NCI-H2196 (cell line): Measurements from ENCODE around the gene MUC4.
"Not testable (repeated sequence)": the region's sequence is repeated elsewhere in the genome, so short reads cannot be mapped to it uniquely, and the experiment has no call there.

Experiments used
- DNase-seq: peaks from one replicate; lab custom pipeline; 2025; ENCODE audit not compliant: unreplicated experiment; lab: John Stamatoyannopoulos, UW

The MUC4 gene

DNA sequence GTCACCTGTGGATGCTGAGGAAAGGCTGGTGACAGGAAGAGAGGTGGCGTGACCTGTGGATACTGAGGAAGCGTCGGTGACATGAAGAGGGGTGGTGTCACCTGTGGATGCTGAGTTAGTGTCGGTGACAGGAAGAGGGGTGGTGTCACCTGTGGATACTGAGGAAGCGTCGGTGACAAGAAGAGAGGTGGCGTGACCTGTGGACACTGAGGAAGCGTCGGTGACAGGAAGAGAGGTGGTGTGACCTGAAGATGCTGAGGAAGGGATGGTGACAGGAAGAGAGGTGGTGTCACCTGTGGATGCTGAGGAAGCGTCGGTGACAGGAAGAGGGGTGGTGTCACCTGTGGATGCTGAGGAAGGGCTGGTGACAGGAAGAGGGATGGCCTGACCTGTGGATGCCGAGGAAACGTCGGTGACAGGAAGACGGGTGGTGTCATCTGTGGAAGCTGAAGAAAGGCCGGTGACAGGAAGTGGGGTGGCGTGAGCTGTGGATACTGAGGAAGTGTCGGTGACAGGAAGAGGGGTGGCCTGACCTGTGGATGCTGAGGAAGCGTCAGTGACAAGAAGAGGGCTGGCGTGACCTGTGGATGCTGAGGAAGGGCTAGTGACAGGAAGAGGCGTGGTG, 25.8 kb downstream of the MUC4 start:
- not testable (repeated sequence) for DNase-seq

DNA sequence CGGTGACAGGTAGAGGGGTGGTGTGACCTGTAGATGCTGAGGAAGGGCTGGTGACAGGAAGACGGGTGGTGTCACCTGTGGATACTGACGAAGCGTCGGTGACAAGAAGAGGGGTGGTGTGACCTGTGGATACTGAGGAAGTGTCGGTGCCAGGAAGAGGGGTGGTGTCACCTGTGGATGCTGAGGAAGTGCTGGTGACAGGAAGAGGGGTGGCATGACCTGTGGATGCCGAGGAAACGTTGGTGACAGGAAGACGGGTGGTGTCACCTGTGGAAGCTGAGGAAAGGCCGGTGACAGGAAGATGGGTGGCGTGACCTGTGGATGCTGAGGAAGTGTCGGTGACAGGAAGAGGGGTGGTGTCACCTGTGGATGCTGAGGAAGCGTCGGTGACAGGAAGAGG, 27.7 kb downstream of the MUC4 start:
- not testable (repeated sequence) for DNase-seq

DNA sequence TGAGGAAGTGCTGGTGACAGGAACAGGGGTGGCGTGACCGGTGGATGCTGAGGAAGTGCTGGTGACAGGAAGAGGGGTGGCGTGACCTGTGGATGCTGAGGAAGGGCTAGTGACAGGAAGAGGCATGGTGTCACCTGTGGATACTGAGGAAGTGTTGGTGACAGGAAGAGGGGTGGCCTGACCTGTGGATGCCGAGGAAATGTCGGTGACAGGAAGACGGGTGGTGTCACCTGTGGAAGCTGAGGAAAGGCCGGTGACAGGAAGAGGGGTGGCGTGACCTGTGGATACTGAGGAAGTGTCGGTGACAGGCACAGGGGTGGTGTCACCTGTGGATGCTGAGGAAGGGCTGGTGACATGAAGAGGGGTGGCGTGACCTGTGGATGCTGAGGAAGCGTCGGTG, 30.5 kb downstream of the MUC4 start:
- DNase-seq = not testable (repeated sequence)

DNA sequence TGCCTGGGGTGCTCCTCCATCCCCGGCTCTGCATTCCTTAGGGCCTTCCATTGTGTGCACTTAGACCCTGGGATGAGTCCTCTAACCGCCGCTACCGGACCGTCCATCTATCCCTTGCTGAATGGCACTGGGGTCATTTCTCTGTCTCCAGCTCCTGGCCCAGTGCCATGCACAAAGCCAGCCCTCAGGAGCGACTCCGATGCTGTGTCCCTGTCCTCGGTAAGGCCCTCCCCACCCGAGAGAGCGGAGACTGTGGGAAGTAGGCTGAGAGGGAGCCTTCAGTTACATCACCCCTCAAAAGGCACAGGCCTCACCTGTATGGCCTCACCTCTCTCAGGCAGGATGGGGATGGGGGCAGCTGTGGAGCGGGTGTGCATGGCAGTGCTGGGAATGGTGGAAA, 33.8 kb downstream of the MUC4 start:
- DNase-seq = no peak

DNA sequence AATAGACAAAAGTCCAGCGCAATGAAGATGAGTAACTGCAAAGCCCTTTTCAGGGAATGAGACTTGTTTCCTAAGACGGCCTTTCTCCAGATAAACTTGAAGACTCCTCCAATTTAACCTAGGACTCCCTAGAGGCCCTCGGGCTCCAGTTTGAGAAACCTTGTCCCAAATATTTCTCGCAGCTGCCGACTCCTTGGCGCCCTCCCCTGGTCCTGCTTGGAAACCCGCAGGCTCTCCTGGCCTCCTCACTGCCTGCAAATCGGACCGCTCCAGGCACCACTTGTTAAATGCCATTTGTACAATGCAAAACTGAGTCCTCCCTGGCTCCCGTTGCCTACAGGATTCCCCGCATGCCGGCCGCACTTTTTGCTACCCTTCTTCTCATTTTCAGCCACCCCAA, 36.8 kb downstream of the MUC4 start:
- peak; percentile 77 for DNase-seq

DNA sequence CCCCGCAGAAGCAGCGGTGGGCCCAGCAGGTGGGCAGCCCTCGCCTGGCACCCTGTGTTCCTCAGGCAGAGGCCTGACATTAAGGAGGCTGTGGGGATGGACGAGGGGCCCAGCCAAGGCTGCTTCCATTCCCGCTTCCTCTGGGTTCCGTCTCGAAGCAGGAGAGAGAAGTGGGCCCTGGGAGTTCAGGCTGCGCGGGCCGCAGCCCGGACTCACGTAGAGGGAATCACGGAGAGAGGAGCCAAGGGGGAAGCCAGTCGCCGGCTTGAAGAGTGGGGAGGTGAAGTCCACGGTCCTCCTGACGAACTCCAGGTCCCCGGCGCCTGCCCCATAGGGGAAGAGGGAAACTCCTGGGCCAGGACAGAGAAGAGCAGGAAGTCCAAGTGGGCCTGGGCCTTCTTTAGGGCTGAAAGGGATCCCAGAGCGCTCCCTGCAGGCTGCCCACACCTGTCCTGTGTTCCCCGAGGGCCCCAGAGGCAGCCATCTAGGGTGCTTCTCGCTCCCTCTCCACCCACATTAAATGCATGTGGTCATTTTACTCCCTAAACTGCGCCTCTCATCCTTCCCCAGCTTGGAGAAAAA, 37.7 kb downstream of the MUC4 start:
- DNase-seq = no peak

DNA sequence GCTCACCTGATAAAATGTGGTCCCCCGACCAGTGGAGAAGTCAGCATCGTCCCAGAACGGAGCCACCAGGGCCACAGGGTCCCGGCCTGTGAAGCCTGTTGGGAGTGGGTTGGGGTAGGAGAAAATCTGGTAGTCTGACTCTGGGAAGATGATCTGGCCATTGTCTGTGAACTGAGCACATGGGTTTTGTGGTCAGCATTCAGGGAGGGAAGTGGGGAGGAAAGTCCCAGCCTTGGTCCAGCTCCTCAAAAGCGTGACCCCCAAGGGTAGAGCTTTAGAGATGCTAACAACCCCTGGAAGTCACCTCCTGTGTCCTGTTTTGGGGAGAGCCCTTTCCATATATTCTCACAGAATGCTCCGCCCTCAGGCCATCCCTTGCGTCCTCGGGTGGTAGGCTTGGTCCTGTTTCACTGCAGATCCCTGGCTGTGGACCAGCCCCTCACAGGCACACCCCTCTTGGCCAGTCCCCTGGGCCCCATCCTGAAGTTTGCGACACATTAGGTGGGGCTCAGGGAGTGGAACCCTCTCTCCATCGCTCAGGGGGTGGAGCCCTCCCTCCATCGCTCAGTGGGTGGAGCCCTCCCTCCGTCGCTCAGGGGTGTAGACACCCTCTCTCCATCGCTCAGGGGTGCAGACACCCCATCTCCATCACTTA, 40.0 kb downstream of the MUC4 start:
- no peak for DNase-seq

DNA sequence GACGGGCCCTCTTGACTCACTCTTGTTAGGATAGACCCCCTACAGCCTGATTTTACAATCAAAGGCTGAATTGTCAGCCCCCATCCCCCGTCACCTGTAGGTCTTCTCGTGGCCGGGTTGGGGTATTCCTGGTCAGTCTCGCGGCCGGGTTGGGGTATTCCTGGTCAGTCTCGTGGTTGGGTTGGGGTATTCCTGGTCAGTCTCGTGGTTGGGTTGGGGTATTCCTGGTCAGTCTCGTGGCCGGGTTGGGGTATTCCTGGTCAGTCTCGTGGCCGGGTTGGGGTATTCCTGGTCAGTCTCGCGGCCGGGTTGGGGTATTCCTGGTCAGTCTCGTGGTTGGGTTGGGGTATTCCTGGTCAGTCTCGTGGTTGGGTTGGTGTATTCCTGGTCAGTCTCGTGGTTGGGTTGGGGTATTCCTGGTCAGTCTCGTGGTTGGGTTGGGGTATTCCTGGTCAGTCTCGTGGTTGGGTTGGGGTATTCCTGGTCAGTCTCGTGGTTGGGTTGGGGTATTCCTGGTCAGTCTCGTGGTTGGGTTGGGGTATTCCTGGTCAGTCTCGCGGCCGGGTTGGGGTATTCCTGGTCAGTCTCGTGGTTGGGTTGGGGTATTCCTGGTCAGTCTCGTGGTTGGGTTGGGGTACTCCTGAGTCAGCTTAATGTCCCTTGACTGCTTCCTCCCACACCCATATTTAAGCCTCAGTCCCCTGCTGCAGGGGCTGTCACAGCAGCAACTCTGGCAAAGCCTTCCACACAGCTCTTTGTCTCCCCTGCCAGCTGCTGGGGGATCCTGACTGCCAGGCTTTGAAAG, 40.7 kb downstream of the MUC4 start:
- DNase-seq = not testable (repeated sequence)

DNA sequence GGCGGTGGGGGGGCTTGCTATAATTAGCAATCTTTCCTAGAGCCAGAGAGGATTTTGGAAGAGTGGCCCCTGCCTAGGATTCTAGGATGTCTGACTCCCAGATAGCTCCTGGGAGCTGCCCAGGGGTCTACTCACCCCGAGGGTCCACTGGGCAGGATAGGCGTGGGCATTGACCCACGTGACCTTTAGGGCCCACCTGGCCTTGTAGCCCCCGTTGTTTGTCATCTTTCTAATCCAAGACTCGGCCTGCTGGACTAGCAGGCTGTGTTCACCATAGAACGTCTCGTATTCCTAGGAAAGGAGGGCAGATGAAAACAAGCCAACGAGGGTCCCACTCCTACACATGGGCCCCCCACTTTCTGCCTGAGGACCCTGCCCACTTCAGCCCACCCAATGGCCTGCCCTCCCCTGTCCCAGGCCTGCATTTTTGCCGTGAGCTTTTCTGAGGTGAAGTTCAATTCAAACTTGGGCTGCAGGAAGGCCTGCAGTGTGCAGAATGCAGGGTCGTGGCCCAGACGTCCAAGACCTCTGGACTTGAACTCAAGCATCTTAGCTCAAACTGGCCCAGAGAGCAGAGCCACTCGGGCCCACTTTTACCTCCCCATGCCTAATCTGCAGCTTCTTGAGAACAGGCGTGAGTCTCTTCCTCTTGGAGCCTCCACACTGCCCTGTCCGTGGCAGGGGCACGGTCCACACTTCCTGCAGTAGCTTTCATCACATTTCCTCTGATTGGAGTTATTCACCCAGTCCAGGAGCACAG, 41.5 kb downstream of the MUC4 start:
- DNase-seq = no peak

DNA sequence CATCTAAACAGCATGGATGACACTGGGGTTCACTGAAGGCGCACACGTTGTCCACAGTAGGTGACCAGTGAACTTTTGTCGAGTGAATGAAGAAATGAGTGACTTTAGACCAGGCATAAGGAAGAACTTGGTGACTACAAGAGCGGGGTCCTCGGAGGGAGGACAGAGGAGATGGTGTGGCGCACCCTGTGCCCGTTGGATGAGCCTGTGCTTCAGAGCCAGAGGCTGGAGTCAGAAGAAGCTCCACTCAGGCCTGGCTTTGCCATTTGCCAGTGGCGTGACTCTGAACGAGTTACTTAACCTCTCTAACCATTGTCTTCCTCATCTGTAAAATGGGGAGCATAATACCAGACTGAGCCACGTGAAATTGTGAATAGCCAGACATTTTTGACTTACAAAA, 42.2 kb downstream of the MUC4 start:
- DNase-seq = no peak

DNA sequence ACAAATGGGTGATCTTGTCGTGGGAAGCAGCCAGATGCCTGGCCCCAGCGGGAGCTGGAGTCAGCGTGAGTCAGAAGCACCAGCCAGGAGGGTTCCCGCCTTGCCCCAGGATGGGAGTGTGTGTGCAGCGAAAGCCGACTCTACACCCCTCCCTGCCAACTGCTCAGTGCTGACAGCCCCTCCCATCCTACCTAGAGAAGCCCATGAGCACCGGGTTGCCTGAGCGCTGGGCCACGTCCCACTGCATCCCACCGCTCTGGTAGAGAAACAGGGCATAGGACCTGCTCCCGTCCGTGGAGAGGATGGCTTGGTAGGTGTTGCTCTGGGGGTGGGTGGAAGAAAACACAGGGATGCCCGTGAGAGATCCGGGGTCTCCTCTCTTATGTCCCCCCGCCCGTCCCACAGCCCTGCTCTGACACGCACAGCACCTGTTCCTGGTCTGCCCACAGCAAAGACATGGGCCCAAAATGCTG, 42.9 kb downstream of the MUC4 start:
- no peak for DNase-seq

DNA sequence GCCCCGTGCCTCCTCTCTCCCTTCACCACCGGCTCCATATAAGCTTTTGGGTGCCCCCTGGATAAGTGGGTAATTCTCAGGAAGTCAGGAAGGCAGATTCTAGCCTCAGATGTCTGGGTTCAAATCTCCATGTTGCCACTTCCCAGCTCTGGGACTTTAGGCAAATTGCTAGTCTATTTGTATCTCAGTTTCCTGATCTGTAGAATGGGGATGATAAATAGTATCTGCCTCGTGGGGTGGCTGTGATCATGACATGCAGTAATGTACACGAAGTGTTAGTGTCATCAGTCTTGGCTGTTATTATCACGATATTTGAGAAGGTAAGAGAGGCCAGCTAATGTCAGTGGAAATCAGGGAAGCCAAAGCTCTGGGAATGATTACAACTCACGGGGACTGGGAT, 43.3 kb downstream of the MUC4 start:
- DNase-seq = no peak

DNA sequence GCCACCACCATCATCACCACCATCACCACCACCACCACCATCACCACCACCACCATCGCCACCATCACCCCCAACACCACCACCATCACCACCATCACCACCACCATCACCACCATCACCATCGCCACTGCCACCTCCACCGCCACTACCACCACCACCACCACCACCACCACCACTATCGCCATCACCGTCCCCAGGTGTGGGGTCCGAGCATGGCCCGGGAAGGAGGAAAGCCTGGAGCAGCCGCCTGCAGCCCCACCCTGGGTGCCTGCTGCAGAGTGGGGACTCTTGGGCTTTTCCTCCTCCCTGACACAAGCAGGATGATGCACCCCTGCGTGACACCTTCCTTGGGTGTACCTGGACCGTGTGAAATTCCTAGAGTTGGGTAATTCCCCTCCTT, 43.9 kb downstream of the MUC4 start:
- no peak for DNase-seq

DNA sequence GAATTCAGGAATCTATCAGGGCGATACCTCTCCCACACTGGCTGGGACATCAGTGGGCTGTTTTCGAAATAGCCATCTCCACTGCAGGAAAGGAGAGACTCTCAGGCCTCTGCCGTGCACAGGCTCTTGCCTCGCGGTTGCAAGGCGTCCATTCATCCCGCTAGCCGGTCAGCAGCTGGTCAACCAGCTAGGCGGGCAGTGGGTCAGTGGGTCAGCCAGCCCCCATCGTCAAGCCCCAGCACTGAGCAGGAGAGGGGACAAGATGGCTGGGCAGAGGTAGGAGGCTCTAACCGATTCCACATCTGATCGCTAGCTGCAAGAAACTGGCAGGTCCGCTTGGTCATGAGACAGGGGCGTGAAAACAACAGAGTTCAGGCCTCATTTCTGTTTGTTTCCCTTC, 45.1 kb downstream of the MUC4 start:
- no peak for DNase-seq

DNA sequence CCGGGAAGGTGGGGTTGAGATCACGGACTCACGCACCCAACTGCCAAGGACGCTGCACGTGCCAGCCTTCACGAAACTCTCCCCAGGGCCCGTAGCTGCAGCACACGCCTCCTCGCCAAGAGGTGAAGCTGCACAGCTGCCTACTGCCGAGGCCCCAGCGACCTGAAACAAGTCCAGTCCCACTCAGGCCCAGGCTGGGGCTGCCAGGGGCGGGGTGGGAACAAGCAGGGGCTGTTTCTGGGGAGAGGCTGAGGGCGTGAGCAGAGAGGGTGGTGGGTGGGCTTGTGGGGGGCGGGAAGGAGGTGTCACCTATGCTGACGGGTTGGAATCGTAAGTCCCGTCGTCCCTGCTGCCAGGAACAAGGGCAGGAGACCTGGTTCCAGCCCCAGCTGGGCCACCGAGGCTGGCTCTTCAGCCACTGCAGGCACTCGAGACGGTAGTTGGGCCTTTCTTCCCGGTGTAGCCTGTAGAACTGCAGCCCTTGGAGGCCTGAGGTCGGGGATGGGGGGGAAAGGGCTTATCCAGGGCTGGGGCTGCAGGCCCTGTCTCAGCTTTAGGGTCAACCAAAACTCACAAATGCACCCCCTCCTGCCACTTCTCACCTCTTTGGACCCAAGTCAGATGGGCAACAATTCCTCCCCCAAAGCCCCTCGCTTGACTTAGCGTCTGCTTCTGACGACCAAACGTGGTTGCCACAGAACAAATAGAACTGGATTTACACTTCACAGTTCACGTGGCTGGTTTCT, 46.6 kb downstream of the MUC4 start:
- no peak for DNase-seq

DNA sequence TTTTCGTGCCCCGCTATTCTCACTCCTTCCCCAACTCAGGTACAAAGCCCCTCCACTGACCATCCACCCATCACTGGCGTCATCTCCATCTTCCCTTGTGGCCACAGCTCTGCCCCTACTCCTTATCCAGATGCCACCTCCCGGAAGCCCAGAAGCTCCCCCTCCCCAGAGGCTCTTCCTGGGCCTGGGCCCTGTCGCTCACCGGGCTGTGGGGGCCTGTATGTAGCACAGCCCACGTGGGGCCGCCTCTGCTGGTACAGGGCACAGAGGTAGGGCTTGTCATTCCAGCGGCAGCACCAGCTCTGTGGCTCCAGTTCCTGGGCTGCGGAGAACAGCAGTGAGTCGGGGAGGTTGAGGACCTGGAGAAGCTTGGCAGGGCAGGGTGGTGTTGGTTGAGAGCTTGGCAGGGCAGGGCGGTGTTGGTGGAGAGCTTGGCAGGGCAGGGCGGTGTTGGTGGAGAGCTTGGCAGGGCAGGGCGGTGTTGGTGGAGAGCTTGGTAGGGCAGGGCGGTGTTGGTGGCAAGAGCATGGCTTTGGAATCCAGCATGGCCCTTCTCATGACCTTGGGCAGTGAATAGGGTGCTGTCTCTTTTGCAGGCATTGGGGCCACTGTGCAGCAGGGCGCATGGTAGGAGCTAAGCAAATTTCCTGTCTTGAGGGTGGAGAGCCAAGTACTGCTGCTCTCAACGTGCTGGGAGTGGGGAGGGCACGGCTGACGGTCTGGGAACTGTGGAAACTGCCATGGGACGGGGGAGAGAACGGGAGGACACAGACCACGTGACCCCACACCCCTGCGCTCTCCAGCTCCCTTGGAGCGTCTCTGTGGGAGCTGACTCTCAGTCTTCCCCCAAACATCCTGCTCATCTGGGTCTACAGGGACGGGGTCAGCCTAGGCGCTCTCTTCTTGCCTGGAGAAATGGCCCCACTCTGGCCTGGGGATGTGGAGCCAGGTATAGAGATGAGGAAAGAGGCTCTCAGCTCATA, 47.6 kb downstream of the MUC4 start:
- DNase-seq = no peak

DNA sequence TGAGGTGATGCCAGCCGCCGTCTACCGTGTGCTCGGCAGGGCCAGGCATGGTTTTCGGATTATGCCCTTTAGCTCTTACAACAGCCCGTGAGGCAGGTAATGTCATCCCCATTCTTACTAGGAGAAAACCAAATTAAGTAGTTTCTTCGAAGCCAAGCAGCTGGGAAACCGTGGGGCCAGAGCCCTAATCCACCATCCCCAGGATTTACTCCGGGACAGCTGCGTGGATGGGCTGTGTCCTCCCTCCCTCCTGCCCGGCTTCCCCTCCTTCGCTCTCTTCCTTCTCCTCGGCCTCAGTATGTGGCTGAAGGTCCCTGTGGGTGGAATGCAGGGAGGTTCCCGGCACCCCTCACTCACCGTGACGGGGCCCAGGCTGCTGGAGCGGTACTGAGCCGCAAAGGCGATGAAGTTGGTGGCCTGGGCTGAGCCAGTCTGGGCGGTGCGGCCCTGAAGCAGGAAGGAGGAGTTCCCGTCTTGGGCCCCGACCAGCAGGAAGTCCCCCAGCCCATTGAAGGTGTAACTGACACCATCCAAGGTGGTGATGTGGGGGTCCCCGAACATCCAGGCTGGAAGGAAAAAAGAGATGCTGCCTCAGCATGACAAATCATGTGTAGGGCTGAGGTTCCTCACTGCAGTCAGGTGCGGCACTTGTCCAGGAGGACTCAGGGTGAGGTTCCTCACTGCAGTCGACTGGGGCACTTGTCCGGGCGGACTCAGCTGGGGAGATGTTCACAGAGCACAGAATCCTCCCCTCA, 48.5 kb downstream of the MUC4 start:
- DNase-seq = no peak

DNA sequence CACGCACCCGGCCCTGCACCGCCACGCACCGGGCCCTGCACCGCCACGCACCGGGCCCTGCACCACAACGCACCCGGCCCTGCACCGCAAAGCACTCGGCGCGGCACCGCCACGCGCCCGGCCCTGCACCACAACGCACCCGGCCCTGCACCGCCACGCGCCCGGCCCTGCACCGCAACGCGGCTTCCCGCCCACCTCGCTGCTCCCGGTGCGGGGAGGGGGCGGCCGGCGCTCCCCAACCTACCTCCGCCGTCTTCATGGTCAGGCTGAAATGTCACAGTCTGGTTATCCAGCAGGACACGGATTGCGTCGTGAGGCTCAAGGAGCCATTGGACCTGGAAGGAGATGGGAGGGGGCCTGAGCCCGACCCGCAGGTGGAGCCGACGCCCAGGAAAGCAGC, 49.1 kb downstream of the MUC4 start:
- DNase-seq = no peak

DNA sequence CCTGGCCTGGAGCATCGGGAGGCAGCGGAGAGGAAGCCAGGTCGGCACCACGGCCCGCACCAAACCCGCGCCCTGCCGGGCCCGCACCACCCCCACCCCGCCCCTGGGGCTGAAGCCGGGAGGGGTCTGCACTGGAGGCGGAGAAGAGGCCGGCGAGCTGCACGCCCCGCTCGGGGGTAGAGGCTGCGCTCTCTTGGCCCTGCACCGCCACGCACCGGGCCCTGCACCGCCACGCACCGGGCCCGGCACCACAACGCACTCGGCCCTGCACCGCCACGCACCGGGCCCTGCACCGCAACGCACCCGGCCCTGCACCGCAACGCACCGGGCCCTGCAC, 49.5 kb downstream of the MUC4 start:
- DNase-seq = no peak
